ENCODE data around the gene SOX12. TPM values are rescaled to one million over a fixed set of nuclear protein-coding genes. Genes with fewer than 3 reads are reported as not detected.

The SOX12 gene
- total and polyA plus RNA-seq, 2 donors (not counting 1 experiment from before 2014, with no cell fraction given): 5.3 to 13.6 TPM

DNA sequence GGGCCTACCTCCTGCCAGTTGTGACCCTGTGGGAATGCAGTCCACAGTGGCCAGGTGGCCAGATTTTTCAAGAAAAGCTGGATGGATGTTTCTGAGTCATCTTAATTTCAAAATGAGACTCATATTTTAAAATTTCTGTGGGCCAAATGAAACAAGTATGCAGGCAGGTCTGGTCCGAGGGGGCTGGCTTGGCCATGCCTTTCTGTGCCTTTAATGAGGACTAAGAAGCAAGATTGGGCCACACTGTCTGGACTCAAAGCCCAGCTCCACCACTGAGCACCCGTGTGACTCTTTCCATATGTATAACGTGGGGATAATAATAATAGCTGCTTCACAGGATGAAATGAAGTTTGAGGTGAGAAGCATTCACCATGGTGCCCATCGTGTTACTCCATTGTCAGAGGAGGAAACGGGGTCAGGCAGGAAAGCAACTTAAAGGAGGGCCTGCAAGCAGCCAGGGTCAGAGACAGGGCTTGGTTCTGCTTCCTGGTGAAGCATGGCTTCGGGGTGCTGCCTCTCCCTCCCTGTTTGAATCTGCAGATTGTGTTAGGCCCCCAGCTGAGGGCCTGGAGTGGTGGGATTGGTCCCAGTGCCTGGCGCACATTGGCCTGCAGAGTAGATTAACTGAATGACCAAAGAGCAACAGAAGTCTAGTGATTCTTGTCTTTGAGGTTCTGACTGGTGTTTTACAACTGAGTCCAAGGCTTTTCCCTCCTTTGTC is 3.8 kb downstream of the SOX12 start:
- Histone ChIP-seq H3K79me2 (ENCODE audit: control insufficient read depth, insufficient read depth, low read length) (no peaks in the 10 kb centered on the region), H3K4me3 (ENCODE audit: control extremely low read depth in 1 of 5, extremely low read depth in 1 of 5, insufficient read depth in 1 of 5, low read depth in 2 of 5, low read length in 4 of 5) (no peak overlapping the region), H3K36me3 (replicated peaks in 1 of 2; ENCODE audit: control extremely low read depth in 1 of 2, control insufficient read depth in 1 of 2, extremely low read depth in 1 of 2, insufficient read depth in 2 of 2, low read length in 1 of 2) (peaks cover 0 to 3% of the 10 kb centered on the region in 2 experiments), H3K27ac (ENCODE audit: low read length in 2 of 2) (peak overlapping the region in 1 of 2 donors; percentile 25), H3K27me3 (replicated peaks in 1 of 4; ENCODE audit: control extremely low read depth in 1 of 4, control insufficient read depth in 3 of 4, insufficient read depth in 4 of 4, low read length in 3 of 4) (no peaks in the 10 kb centered on the region), H4K20me1 (ENCODE audit: control insufficient read depth, insufficient read depth, low read length, poor library complexity, severe bottlenecking) (peaks cover 24% of the 10 kb centered on the region), H3K4me2 (replicated peaks; ENCODE audit: low read depth, low read length, poor library complexity, severe bottlenecking) (no peak overlapping the region), H2AFZ (ENCODE audit: insufficient read depth, low read depth, low read length, poor library complexity, severe bottlenecking) (no peak overlapping the region), H3K9ac (ENCODE audit: low read length) (no peak overlapping the region), H3K4me1 (ENCODE audit: control insufficient read depth in 2 of 2, insufficient read depth in 2 of 2, low read length in 2 of 2) (peaks cover 22 to 36% of the 10 kb centered on the region in 2 donors), H3K9me3 (ENCODE audit: control extremely low read depth in 1 of 3, control insufficient read depth in 2 of 3, insufficient read depth in 1 of 3, low read length in 2 of 3) (peaks cover 0 to 4% (median 0%) of the 10 kb centered on the region in 3 donors)
- H3K9me3 Mint-ChIP-seq (ENCODE audit: insufficient read depth): no peaks in the 10 kb centered on the region
- peaks cover 33% of the 10 kb centered on the region for H3K4me1 Mint-ChIP-seq
- CTCF ChIA-PET: interaction anchor here (0.8 to 6.3 kb wide), 12 partner anchors 8 to 117 kb away, joined by 3 to 89 read pairs (median 12); partner anchors contain the start of genes DEFB132, NRSN2 and ZCCHC3
- H3K27ac Mint-ChIP-seq: peak overlapping the region; percentile 82
- POLR2A ChIA-PET: interaction anchor here (1.4 kb wide), 1 partner anchor 31 kb away, joined by 3 read pairs; no protein-coding TSS in a partner anchor
- DNase-seq (no peak), ATAC-seq (ENCODE audit: low read depth) (no peak)
- 72% methylated on average over 6 of the region's 7 CpGs for WGBS (ENCODE audit: insufficient coverage)
- intact Hi-C loops (cut with micrococcal nuclease): no loop called here
- no peaks in the 10 kb centered on the region for H3K27me3 Mint-ChIP-seq
- H3K4me3 Mint-ChIP-seq: peak overlapping the region; percentile 61
- TF ChIP-seq, protein P1, sequence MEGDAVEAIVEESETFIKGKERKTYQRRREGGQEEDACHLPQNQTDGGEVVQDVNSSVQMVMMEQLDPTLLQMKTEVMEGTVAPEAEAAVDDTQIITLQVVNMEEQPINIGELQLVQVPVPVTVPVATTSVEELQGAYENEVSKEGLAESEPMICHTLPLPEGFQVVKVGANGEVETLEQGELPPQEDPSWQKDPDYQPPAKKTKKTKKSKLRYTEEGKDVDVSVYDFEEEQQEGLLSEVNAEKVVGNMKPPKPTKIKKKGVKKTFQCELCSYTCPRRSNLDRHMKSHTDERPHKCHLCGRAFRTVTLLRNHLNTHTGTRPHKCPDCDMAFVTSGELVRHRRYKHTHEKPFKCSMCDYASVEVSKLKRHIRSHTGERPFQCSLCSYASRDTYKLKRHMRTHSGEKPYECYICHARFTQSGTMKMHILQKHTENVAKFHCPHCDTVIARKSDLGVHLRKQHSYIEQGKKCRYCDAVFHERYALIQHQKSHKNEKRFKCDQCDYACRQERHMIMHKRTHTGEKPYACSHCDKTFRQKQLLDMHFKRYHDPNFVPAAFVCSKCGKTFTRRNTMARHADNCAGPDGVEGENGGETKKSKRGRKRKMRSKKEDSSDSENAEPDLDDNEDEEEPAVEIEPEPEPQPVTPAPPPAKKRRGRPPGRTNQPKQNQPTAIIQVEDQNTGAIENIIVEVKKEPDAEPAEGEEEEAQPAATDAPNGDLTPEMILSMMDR (IDR thresholded peaks at IDR 0.05): no peak
- TF ChIP-seq EZH2 (IDR thresholded peaks at IDR 0.05; ENCODE audit: borderline replicate concordance, insufficient read depth, low read depth, low read length, poor library complexity, severe bottlenecking): no peak

DNA sequence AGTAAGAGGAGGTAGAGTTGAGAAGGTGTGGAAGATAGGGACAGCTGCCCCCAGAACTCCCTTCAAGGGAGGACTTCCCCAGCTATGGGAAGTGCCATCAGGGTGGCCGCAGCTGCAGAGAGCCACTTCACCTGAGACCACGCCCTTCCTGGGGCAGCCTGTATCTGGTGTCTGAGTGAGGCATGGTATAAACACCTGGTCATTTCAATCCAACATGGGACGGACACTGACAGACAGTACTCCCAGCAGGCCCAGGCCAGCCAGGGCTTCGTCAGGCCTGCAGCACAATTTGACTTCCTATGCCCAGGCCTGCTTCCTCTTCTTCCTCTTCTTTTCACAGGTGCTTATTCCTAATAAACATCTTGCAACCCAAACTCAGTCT is 4.5 kb downstream of the SOX12 start:
- POLR2A ChIA-PET: interaction anchor here (1.4 kb wide), 1 partner anchor 31 kb away, joined by 3 read pairs; no protein-coding TSS in a partner anchor
- H3K27me3 ChIP-seq (replicated peaks in 1 of 4; ENCODE audit: control extremely low read depth in 1 of 4, control insufficient read depth in 3 of 4, insufficient read depth in 4 of 4, low read length in 3 of 4): no peaks in the 10 kb centered on the region
- WGBS (ENCODE audit: insufficient coverage): 54% methylated on average over 2 of the region's 4 CpGs

More for the DNA sequence above, 4.5 kb downstream of the SOX12 start:
- DNase-seq (peak; percentile 29), ATAC-seq (ENCODE audit: low read depth) (no peak)
- H3K4me3 ChIP-seq (ENCODE audit: control extremely low read depth in 1 of 5, extremely low read depth in 1 of 5, insufficient read depth in 1 of 5, low read depth in 2 of 5, low read length in 4 of 5): no peak overlapping the region
- H3K4me1 ChIP-seq (ENCODE audit: control insufficient read depth in 2 of 2, insufficient read depth in 2 of 2, low read length in 2 of 2): peaks cover 22 to 35% of the 10 kb centered on the region in 2 donors
- CTCF ChIA-PET: interaction anchor here (0.7 to 6.3 kb wide), 19 partner anchors 9 to 125 kb away, joined by 3 to 89 read pairs (median 7); partner anchors contain the start of genes DEFB132 and NRSN2
- H3K9ac ChIP-seq (ENCODE audit: low read length): no peak overlapping the region
- peak overlapping the region in 1 of 2 donors; percentile 25 for H3K27ac ChIP-seq (ENCODE audit: low read length in 2 of 2)
- Mint-ChIP-seq H3K27ac (no peak overlapping the region), H3K27me3 (no peaks in the 10 kb centered on the region), H3K4me3 (no peak overlapping the region), H3K4me1 (peaks cover 31% of the 10 kb centered on the region), H3K9me3 (ENCODE audit: insufficient read depth) (no peaks in the 10 kb centered on the region)
- peaks cover 0 to 4% (median 0%) of the 10 kb centered on the region in 3 donors for H3K9me3 ChIP-seq (ENCODE audit: control extremely low read depth in 1 of 3, control insufficient read depth in 2 of 3, insufficient read depth in 1 of 3, low read length in 2 of 3)
- TF ChIP-seq EZH2 (IDR thresholded peaks at IDR 0.05; ENCODE audit: borderline replicate concordance, insufficient read depth, low read depth, low read length, poor library complexity, severe bottlenecking): no peak
- TF ChIP-seq, protein P1 (IDR thresholded peaks at IDR 0.05): no peak
- no peak overlapping the region for H3K4me2 ChIP-seq (replicated peaks; ENCODE audit: low read depth, low read length, poor library complexity, severe bottlenecking)
- no peaks in the 10 kb centered on the region for H3K79me2 ChIP-seq (ENCODE audit: control insufficient read depth, insufficient read depth, low read length)
- H2AFZ ChIP-seq (ENCODE audit: insufficient read depth, low read depth, low read length, poor library complexity, severe bottlenecking): no peak overlapping the region
- H4K20me1 ChIP-seq (ENCODE audit: control insufficient read depth, insufficient read depth, low read length, poor library complexity, severe bottlenecking): peaks cover 24% of the 10 kb centered on the region
- H3K36me3 ChIP-seq (replicated peaks in 1 of 2; ENCODE audit: control extremely low read depth in 1 of 2, control insufficient read depth in 1 of 2, extremely low read depth in 1 of 2, insufficient read depth in 2 of 2, low read length in 1 of 2): peaks cover 0 to 3% of the 10 kb centered on the region in 2 experiments
- intact Hi-C loops (cut with micrococcal nuclease): loop anchor here (1.0 to 2.0 kb wide), 6 partner anchors 17 to 121 kb away; partner anchors contain the start of genes C20orf96, NRSN2 and ZCCHC3

All from B cell (primary cell).